Measurements from ENCODE around the gene RNF223.

The RNF223 gene

GRCh38 chr1:1073743-1074587 lies at the start of gene RNF223:
RNF223 (minus strand) TSS chr1:1074306; CDS start chr1:1072566, 1,740 bp downstream.
- no peak within 1 kb of the TSS for H3K4me3 ChIP-seq (ENCODE audit: low read depth, low read length)
- TF ChIP-seq CTCF (IDR thresholded peaks at IDR 0.05; ENCODE audit: low read depth, low read length): no peak
- no peak for DNase-seq (ENCODE audit: low read depth, low spot score)
- in situ Hi-C loops (cut with HindIII; ENCODE audit: low sequenced_read_pairs): no loop called here

- DNase-seq (ENCODE audit: low read depth, low spot score): no peak
- in situ Hi-C loops (cut with HindIII; ENCODE audit: low sequenced_read_pairs): no loop called here
Measured at GRCh38 chr1:1122981-1123480, 48.9 kb upstream of the RNF223 start.

GRCh38 chr1:1122078-1122811 lies 48.1 kb upstream of the RNF223 start:
- peak; percentile 46 for DNase-seq (ENCODE audit: low read depth, low spot score)
- in situ Hi-C loops (cut with HindIII; ENCODE audit: low sequenced_read_pairs): no loop called here
- no peak overlapping the region for H3K4me3 ChIP-seq (ENCODE audit: low read depth, low read length)
- TF ChIP-seq CTCF (IDR thresholded peaks at IDR 0.05; ENCODE audit: low read depth, low read length): peak; percentile 92

More at GRCh38 chr1:1122981-1123480, 48.9 kb upstream of the RNF223 start:
- no peak for TF ChIP-seq CTCF (IDR thresholded peaks at IDR 0.05; ENCODE audit: low read depth, low read length)
- H3K4me3 ChIP-seq (ENCODE audit: low read depth, low read length): no peak overlapping the region

GRCh38 chr1:1121611-1122077 lies 47.5 kb upstream of the RNF223 start:
- H3K4me3 ChIP-seq (ENCODE audit: low read depth, low read length): no peak overlapping the region

DNA sequence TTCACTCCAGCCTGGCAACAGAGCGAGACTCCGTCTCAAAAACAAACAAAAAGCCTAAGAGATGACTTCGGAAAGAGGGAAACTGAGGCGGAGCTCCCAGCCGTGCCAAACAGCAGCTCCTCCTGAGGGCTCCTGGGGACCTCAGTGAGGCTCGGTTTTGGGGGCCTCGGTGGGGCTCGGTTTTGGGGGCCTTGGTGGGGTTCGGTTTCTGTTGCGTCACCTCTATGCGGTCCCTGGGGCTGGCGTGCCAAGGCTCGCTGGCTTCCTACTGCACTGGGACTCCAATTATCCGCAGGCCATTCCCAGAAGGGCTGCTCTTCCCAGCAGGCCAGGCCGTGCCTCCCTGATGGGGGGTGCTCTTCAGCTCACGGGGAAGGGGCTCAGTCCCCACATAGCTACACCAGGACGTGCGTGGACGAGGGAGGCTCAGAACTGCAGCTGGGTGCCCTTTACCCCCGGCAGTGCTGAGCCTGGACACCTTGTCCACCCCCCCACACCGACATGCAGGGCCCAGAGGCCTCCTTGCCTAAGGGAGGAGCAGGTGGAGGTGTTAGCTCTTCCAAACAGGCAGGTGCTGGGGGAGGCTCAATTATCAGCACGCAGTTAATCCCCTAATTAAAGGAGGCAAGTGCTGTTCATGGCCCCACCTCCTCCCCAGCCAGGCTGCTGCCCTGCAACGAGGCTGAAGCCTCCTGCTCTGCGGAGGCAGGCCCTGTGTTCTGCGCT lies 46.9 kb upstream of the RNF223 start:
- DNase-seq (ENCODE audit: low read depth, low spot score): no peak
- in situ Hi-C loops (cut with HindIII; ENCODE audit: low sequenced_read_pairs): no loop called here
- no peak for TF ChIP-seq CTCF (IDR thresholded peaks at IDR 0.05; ENCODE audit: low read depth, low read length)
- H3K4me3 ChIP-seq (ENCODE audit: low read depth, low read length): no peak overlapping the region

More at GRCh38 chr1:1121611-1122077, 47.5 kb upstream of the RNF223 start:
- DNase-seq (ENCODE audit: low read depth, low spot score): no peak
- in situ Hi-C loops (cut with HindIII; ENCODE audit: low sequenced_read_pairs): no loop called here
- TF ChIP-seq CTCF (IDR thresholded peaks at IDR 0.05; ENCODE audit: low read depth, low read length): no peak

DNA sequence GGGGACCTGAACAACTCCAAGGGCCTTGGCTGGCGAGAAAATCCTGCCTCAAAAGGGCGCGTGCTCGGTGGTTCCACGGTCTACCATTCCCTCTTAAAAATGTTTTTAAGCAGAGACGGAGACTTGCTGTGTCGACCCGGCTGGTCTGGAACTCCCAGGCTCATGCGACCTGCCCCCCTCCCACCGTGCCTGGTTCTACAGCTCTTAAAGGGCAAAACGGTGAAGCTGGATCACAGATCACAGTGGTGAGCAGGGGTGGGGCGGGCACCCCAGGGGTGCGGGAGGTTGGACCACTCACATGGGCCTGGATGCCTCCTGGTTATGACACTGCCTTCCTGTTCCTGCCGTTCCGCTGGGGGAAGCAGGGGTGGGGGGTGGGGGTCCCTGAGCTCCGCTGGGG lies 46.0 kb upstream of the RNF223 start:
- H3K4me3 ChIP-seq (ENCODE audit: low read depth, low read length): no peak overlapping the region
- TF ChIP-seq CTCF (IDR thresholded peaks at IDR 0.05; ENCODE audit: low read depth, low read length): no peak
- in situ Hi-C loops (cut with HindIII; ENCODE audit: low sequenced_read_pairs): no loop called here
- DNase-seq (ENCODE audit: low read depth, low spot score): no peak
